ENCODE results near the gene SLC47A1. TPM values are rescaled to one million over a fixed set of nuclear protein-coding genes. Genes with fewer than 3 reads are reported as not detected.

SLC47A1 gene
- total RNA-seq, 4 donors from 2014 or later = 19.1 to 53.0 (median 39.2) TPM

- H3K36me3 ChIP-seq = no peaks in the 10 kb centered on the region
- WGBS = 72% methylated on average over 2 of the region's 2 CpGs
- TF ChIP-seq POLR2A (IDR thresholded peaks at IDR 0.05) (no peak), POLR2AphosphoS5 (IDR thresholded peaks at IDR 0.05) (no peak), CTCF (IDR thresholded peaks at IDR 0.05) (no peak)
- no peak overlapping the region for H3K27ac ChIP-seq
- peaks cover 23% of the 10 kb centered on the region for H3K9me3 ChIP-seq
- no peaks in the 10 kb centered on the region for H3K27me3 ChIP-seq
- H3K4me3 ChIP-seq = no peak overlapping the region
- H3K4me1 ChIP-seq = no peaks in the 10 kb centered on the region
- DNase-seq (ENCODE audit: low spot score in 2 of 2) = no peak
These were observed 86.2 kb downstream of the SLC47A1 start for GRCh38 chr17:19619705-19620325.

- H3K36me3 ChIP-seq = no peaks in the 10 kb centered on the region
- no peak overlapping the region for H3K4me3 ChIP-seq
- no peaks in the 10 kb centered on the region for H3K4me1 ChIP-seq
- 92% methylated on average over 1 of the region's 1 CpG for WGBS
- no peak overlapping the region for H3K27ac ChIP-seq
- TF ChIP-seq POLR2A (IDR thresholded peaks at IDR 0.05) (no peak), EP300 (IDR thresholded peaks at IDR 0.05) (no peak), CTCF (IDR thresholded peaks at IDR 0.05) (no peak), POLR2AphosphoS5 (IDR thresholded peaks at IDR 0.05) (no peak)
- peaks cover 23% of the 10 kb centered on the region for H3K9me3 ChIP-seq
- no peaks in the 10 kb centered on the region for H3K27me3 ChIP-seq
- no peak for DNase-seq (ENCODE audit: low spot score in 2 of 2)
These were observed 88.0 kb downstream of the SLC47A1 start for GRCh38 chr17:19621697-19622096.

- no peaks in the 10 kb centered on the region for H3K4me1 ChIP-seq
- WGBS = 95% methylated on average over 4 of the region's 4 CpGs
- H3K27me3 ChIP-seq = no peaks in the 10 kb centered on the region
- no peaks in the 10 kb centered on the region for H3K36me3 ChIP-seq
- H3K27ac ChIP-seq = no peak overlapping the region
- TF ChIP-seq CTCF (IDR thresholded peaks at IDR 0.05) = no peak
- TF ChIP-seq POLR2A (IDR thresholded peaks at IDR 0.05) = no peak
- no peak for TF ChIP-seq POLR2AphosphoS5 (IDR thresholded peaks at IDR 0.05)
- TF ChIP-seq EP300 (IDR thresholded peaks at IDR 0.05) = no peak
- no peak overlapping the region for H3K4me3 ChIP-seq
- peaks cover 3% of the 10 kb centered on the region for H3K9me3 ChIP-seq
- no peak for DNase-seq (ENCODE audit: low spot score in 2 of 2)
These were observed 92.4 kb downstream of the SLC47A1 start for GRCh38 chr17:19626079-19626478.

Other genes starting within 250 kb of the SLC47A1 start
- gene B9D1, start 171.1 kb upstream of the SLC47A1 start, total RNA-seq = 10 to 100 TPM; 10.7 to 21.7 (median 17.3) TPM
- gene MAPK7, start 155.4 kb upstream of the SLC47A1 start, total RNA-seq = 10 to 100 TPM; 30.9 to 47.1 (median 43.6) TPM
- 10 to 100 TPM; 14.9 to 27.8 (median 24.9) TPM for gene MFAP4, start 146.7 kb upstream of the SLC47A1 start, total RNA-seq
- gene RNF112, start 122.6 kb upstream of the SLC47A1 start, total RNA-seq = 1 to 10 TPM in 3 of 4 donors, under 1 TPM in 1; 0.62 to 3.9 (median 1.5) TPM
- 1,000 to 10,000 TPM in 1 of 4 donors, 100 to 1,000 TPM in 3; 493 to 1,000 (median 626) TPM for gene ALDH3A2, start 114.9 kb downstream of the SLC47A1 start, total RNA-seq
- 1 to 10 TPM in 2 of 4 donors, under 1 TPM in 1, not detected in 1; 0.96 to 7.9 (median 2.5) TPM for gene SLC47A2, start 182.7 kb downstream of the SLC47A1 start, total RNA-seq
- gene ALDH3A1, start 214.4 kb downstream of the SLC47A1 start, total RNA-seq = 100 to 1,000 TPM in 2 of 4 donors, 10 to 100 TPM in 2; 41.7 to 128 (median 83.9) TPM